Hepatocyte (in vitro differentiated cells): Measurements from ENCODE around the gene RPA3.

Experiments
- EZH2 ChIP-seq: fragments of 200-600 bp; sonication (generic); IDR thresholded peaks from 2 replicates; pipeline ENCODE4 v1.6.1; 2016; ENCODE audit warnings: antibody characterized with exemption, mild to moderate bottlenecking, borderline replicate concordance
- EZH2phosphoT487 ChIP-seq: fragments of 200-600 bp; sonication (generic); IDR thresholded peaks from one replicate; pipeline ENCODE4 v1.6.1; 2018; ENCODE audit warnings: antibody characterized with exemption, mild to moderate bottlenecking, low read depth, moderate library complexity; ENCODE audit not compliant: unreplicated experiment, severe bottlenecking
- TF ChIP-seq, protein P1 (sequence below): fragments of 200-600 bp; sonication (generic); IDR thresholded peaks from 2 replicates; pipeline ENCODE4 v1.5.1; 2016; ENCODE audit warnings: antibody characterized with exemption, mild to moderate bottlenecking; ENCODE audit not compliant: poor library complexity

DNA sequence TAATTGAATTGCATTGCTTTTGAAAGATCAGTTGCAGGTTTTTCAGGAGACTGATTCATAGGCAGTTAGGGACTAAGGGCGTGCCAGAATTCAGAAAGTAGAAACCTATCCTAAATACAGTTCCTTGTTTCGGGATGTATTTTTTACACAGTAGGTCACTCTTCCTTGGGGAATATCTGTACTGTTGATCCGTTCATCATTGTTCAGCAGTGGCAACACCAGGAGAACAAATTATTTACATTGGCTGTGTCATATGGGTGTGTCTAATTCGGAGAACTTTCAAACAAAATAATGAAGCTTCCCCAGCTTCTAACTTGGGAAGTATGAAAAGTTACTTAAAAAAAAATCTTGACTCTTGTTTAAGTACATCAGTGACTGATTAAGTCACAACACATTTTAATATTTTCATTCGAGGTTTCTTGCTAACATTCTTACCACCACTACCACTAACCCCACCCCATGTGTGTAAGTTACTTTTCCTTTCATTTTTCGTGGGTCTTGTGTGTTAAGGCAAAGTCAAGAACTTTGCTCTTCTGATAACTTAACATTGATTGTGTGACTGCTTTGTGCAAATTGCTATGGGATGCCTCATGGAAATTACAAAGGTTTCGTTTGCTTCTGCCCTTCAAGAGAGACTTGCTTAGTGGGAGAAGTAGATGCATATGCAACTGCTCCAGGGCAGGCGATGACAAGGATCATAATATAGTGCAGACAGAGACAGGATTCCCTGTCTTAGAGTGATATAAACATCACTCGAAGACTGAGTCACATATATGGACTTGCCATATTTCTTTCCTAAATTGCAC lies 43.8 kb upstream of the RPA3 start:
- TF ChIP-seq, protein P1, sequence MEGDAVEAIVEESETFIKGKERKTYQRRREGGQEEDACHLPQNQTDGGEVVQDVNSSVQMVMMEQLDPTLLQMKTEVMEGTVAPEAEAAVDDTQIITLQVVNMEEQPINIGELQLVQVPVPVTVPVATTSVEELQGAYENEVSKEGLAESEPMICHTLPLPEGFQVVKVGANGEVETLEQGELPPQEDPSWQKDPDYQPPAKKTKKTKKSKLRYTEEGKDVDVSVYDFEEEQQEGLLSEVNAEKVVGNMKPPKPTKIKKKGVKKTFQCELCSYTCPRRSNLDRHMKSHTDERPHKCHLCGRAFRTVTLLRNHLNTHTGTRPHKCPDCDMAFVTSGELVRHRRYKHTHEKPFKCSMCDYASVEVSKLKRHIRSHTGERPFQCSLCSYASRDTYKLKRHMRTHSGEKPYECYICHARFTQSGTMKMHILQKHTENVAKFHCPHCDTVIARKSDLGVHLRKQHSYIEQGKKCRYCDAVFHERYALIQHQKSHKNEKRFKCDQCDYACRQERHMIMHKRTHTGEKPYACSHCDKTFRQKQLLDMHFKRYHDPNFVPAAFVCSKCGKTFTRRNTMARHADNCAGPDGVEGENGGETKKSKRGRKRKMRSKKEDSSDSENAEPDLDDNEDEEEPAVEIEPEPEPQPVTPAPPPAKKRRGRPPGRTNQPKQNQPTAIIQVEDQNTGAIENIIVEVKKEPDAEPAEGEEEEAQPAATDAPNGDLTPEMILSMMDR = no peak
- TF ChIP-seq EZH2phosphoT487 (no peak), EZH2 (no peak)
